ENCODE results near the gene TMEM87A. TPM values are rescaled to one million over a fixed set of nuclear protein-coding genes. Genes with fewer than 3 reads are reported as not detected.

TMEM87A gene
- total and polyA plus RNA-seq, 2 of the 8 experiments (the other 6 are each of a cell fraction or from before 2014, with no cell fraction given): 15.2 to 33.1 TPM

- Histone ChIP-seq H3K27ac (ENCODE audit: low read depth, low read length) (no peak overlapping the region), H3K56ac (replicated peaks; ENCODE audit: insufficient read length, low read depth, low read length) (no peak overlapping the region), H4K20me1 (replicated peaks in 1 of 2; ENCODE audit: control insufficient read depth in 1 of 2, insufficient read depth in 2 of 2, low read length in 2 of 2) (no peaks in the 10 kb centered on the region), H2AK5ac (ENCODE audit: low read depth, low read length) (no peak overlapping the region), H3K36me3 (ENCODE audit: control insufficient read depth in 2 of 4, insufficient read depth in 4 of 4, low read length in 3 of 4) (peaks cover 8 to 56% (median 30%) of the 10 kb centered on the region in 4 experiments; a peak in 7 of 8 replicates), H3K14ac (ENCODE audit: insufficient read length) (no peak overlapping the region), H3K4me2 (ENCODE audit: insufficient read depth in 1 of 2, low read depth in 2 of 2, low read length in 2 of 2) (no peak overlapping the region), H4K8ac (ENCODE audit: extremely low read depth, insufficient read depth, low read length) (no peak overlapping the region), H3K4me3 (ENCODE audit: extremely low read depth in 1 of 4, insufficient read depth in 2 of 4, low read depth in 3 of 4, low read length in 4 of 4) (no peak overlapping the region), H2AFZ (ENCODE audit: low read length) (no peak overlapping the region), H2BK5ac (ENCODE audit: low read depth, low read length) (no peak overlapping the region), H3K4ac (replicated peaks; ENCODE audit: insufficient read length, low read depth, low read length) (no peak overlapping the region), H3K9ac (replicated peaks in 1 of 4; ENCODE audit: extremely low read depth in 1 of 4, low read depth in 3 of 4, low read length in 3 of 4) (no peak overlapping the region), H4K5ac (ENCODE audit: insufficient read length, low read depth, low read length) (no peak overlapping the region), H3K79me2 (ENCODE audit: control insufficient read depth in 1 of 2, insufficient read depth in 2 of 2, low read length in 2 of 2) (no peaks in the 10 kb centered on the region), H2BK12ac (ENCODE audit: low read depth, low read length) (no peak overlapping the region), H3K9me3 (ENCODE audit: insufficient read depth in 2 of 2, low read depth in 1 of 2, low read length in 1 of 2) (no peaks in the 10 kb centered on the region), H2BK15ac (ENCODE audit: low read length) (no peak overlapping the region), H4K91ac (replicated peaks; ENCODE audit: insufficient read length, low read length) (no peak overlapping the region), H2BK20ac (ENCODE audit: low read length) (no peak overlapping the region), H3K4me1 (replicated peaks in 1 of 4; ENCODE audit: control insufficient read depth in 3 of 4, insufficient read depth in 4 of 4, low read length in 3 of 4) (no peaks in the 10 kb centered on the region), H3K27me3 (replicated peaks in 1 of 4; ENCODE audit: control insufficient read depth in 3 of 4, extremely low read depth in 1 of 4, insufficient read depth in 3 of 4, low read length in 3 of 4) (no peaks in the 10 kb centered on the region), H3K23ac (ENCODE audit: insufficient read length) (no peak overlapping the region), H2BK120ac (replicated peaks; ENCODE audit: low read depth, low read length) (no peak overlapping the region), H3K18ac (ENCODE audit: extremely low read depth, low read length) (no peak overlapping the region), H3K79me1 (ENCODE audit: low read depth, low read length) (no peaks in the 10 kb centered on the region), H3K23me2 (ENCODE audit: low read depth, low read length) (no peaks in the 10 kb centered on the region)
- FAIRE-seq (no peak), DNase-seq (ENCODE audit: low read depth in 1 of 2, low spot score in 2 of 2) (no peak)
- POLR2A ChIA-PET (ENCODE audit: partially characterized antibody): interaction anchor here (0.7 to 1.2 kb wide), 2 partner anchors 8 to 13 kb away, joined by 3 read pairs; partner anchors contain the start of gene VPS39
- CTCF ChIA-PET (ENCODE audit: partially characterized antibody): interaction anchor here (0.6 to 1.2 kb wide), 4 partner anchors 8 to 245 kb away, joined by 3 to 4 read pairs (median 4); partner anchors contain the start of gene VPS39
- WGBS, 2 experiments (ENCODE audit: extremely low coverage in 1 of 2, insufficient coverage in 1 of 2, insufficient read length in 1 of 2, insufficient replicate concordance in 2 of 2, low coverage in 1 of 2, low lambda C conversion rate in 2 of 2, missing lambda C conversion rate in 1 of 2): 95% methylated on average over 4 of the region's 4 CpGs; no CpG with 5 or more reads in 1 of the 2 experiments
- no peak for TF ChIP-seq JUND (IDR thresholded peaks at IDR 0.05; ENCODE audit: low read length)
- no peak for TF ChIP-seq SAP30 (IDR thresholded peaks at IDR 0.05; ENCODE audit: insufficient read depth, insufficient replicate concordance, low read length)
- TF ChIP-seq KDM5A (IDR thresholded peaks at IDR 0.05; ENCODE audit: low read length): no peak
- no peak for TF ChIP-seq ZNF274 (IDR thresholded peaks at IDR 0.05; ENCODE audit: borderline replicate concordance, extremely low read depth, low read length)
- no peak for TF ChIP-seq TAF7 (optimal IDR thresholded peaks at IDR 0.05; ENCODE audit: borderline replicate concordance, low read depth, low read length)
- no peak for TF ChIP-seq POU5F1 (IDR thresholded peaks at IDR 0.05; ENCODE audit: low read depth, low read length)
- TF ChIP-seq PHF8 (conservative IDR thresholded peaks at IDR 0.05; ENCODE audit: low read depth, low read length): no peak
- TF ChIP-seq, protein P1, sequence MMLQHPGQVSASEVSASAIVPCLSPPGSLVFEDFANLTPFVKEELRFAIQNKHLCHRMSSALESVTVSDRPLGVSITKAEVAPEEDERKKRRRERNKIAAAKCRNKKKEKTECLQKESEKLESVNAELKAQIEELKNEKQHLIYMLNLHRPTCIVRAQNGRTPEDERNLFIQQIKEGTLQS (IDR thresholded peaks at IDR 0.05; ENCODE audit: insufficient read depth, low read depth, low read length): no peak
These were observed 57.1 kb downstream of the TMEM87A start for GRCh38 chr15:42215913-42216829.
